HCT116 (cell line): ENCODE results near the gene PPT2.

ENCODE experiments used
- CTCF ChIP-seq, 3 experiments: fragments of 200-600 bp in 1 of 3; sonication (generic) in 1 of 3; IDR thresholded peaks in 2 of 3; conservative IDR thresholded peaks in 1 of 3; 2 replicates each; pipeline ENCODE4 v1.5.1; 2012 to 2017; ENCODE audit warnings: low read depth in 2 of 3, low read length in 2 of 3, antibody characterized with exemption in 1 of 3, borderline replicate concordance in 1 of 3, control low read depth in 1 of 3, mild to moderate bottlenecking in 1 of 3, mixed read lengths in 1 of 3, mixed run types in 1 of 3, moderate library complexity in 1 of 3; ENCODE audit not compliant: insufficient read depth in 1 of 3
- POLR2A ChIP-seq: IDR thresholded peaks from 2 replicates; pipeline ENCODE4 v1.7.0; 2011; ENCODE audit warnings: borderline replicate concordance; ENCODE audit not compliant: insufficient read depth, insufficient read length; ENCODE audit errors: extremely low read depth
- POLR2AphosphoS5 ChIP-seq: IDR thresholded peaks from 2 replicates; pipeline ENCODE4 v1.6.1; 2011; ENCODE audit warnings: mild to moderate bottlenecking, low read depth, low read length, moderate library complexity
- TCF7L2 ChIP-seq: IDR thresholded peaks from 2 replicates; pipeline ENCODE4 v1.7.0; 2011; ENCODE audit warnings: borderline replicate concordance, inconsistent platforms; ENCODE audit not compliant: insufficient read depth, insufficient read length; ENCODE audit errors: extremely low read depth

GRCh38 chr6:32173051-32173727 is 19.2 kb downstream of the PPT2 start:
- TF ChIP-seq TCF7L2 = no peak
- TF ChIP-seq CTCF (IDR thresholded peaks at IDR 0.05 in 2 of 3, conservative IDR thresholded peaks at IDR 0.05 in 1 of 3; ENCODE audit: borderline replicate concordance in 1 of 3, insufficient read depth in 1 of 3, low read depth in 2 of 3, low read length in 2 of 3) = no peak
- TF ChIP-seq POLR2AphosphoS5 = no peak
- no peak for TF ChIP-seq POLR2A
